GM19351 (cell line): Measurements from ENCODE around the gene NLGN1.
"Not testable (repeated sequence)": the region's sequence is repeated elsewhere in the genome, so short reads cannot be mapped to it uniquely, and the experiment has no call there.

Experiments
- ATAC-seq: cut with Tn5 transposase; IDR thresholded peaks from one replicate; pipeline ENCODE4 v1.9.1; 2021; ENCODE audit warnings: mild to moderate bottlenecking, moderate library complexity; ENCODE audit not compliant: unreplicated experiment

NLGN1 gene

GRCh38 chr3:173552526-173552925, 155.0 kb downstream of the NLGN1 start:
- no peak for ATAC-seq

GRCh38 chr3:173553635-173554280, 156.2 kb downstream of the NLGN1 start:
- ATAC-seq: no peak

GRCh38 chr3:173556546-173556945, 159.0 kb downstream of the NLGN1 start:
- ATAC-seq: no peak

GRCh38 chr3:173567997-173568396, 170.5 kb downstream of the NLGN1 start:
- no peak for ATAC-seq

GRCh38 chr3:173568623-173569022, 171.1 kb downstream of the NLGN1 start:
- ATAC-seq: no peak

GRCh38 chr3:173583496-173583895, 186.0 kb downstream of the NLGN1 start:
- ATAC-seq: no peak

- ATAC-seq: no peak
Observed at GRCh38 chr3:173584093-173584837, 186.7 kb downstream of the NLGN1 start.

- no peak for ATAC-seq
Observed at GRCh38 chr3:173584838-173585831, 187.6 kb downstream of the NLGN1 start.

GRCh38 chr3:173586166-173586565, 188.6 kb downstream of the NLGN1 start:
- no peak for ATAC-seq

- no peak for ATAC-seq
Observed at GRCh38 chr3:173587055-173587454, 189.5 kb downstream of the NLGN1 start.

GRCh38 chr3:173588556-173588955, 191.0 kb downstream of the NLGN1 start:
- ATAC-seq: no peak

GRCh38 chr3:173589116-173589515, 191.6 kb downstream of the NLGN1 start:
- ATAC-seq: no peak

- no peak for ATAC-seq
Observed at GRCh38 chr3:173591401-173591800, 193.9 kb downstream of the NLGN1 start.

GRCh38 chr3:173594881-173595280, 197.3 kb downstream of the NLGN1 start:
- not testable (repeated sequence) for ATAC-seq

- ATAC-seq: no peak
Observed at GRCh38 chr3:173599673-173600072, 202.1 kb downstream of the NLGN1 start.

GRCh38 chr3:173614522-173614921, 217.0 kb downstream of the NLGN1 start:
- no peak for ATAC-seq

GRCh38 chr3:173615661-173616060, 218.1 kb downstream of the NLGN1 start:
- no peak for ATAC-seq

GRCh38 chr3:173617490-173617889, 219.9 kb downstream of the NLGN1 start:
- no peak for ATAC-seq

GRCh38 chr3:173618148-173618547, 220.6 kb downstream of the NLGN1 start:
- ATAC-seq: no peak

- no peak for ATAC-seq
Observed at GRCh38 chr3:173618703-173619102, 221.2 kb downstream of the NLGN1 start.

GRCh38 chr3:173622166-173622565, 224.6 kb downstream of the NLGN1 start:
- ATAC-seq: no peak
